ENCODE measurements around the gene FOXA1. TPM values are rescaled to one million over a fixed set of nuclear protein-coding genes. Genes with fewer than 3 reads are reported as not detected.

The FOXA1 gene
- total RNA-seq = not detected
- polyA plus RNA-seq = not detected
- long read RNA-seq, donor 1 = 0 reads
- long read RNA-seq, donor 2 = 0 reads
- long read RNA-seq, donor 3 = 0 reads

GRCh38 chr14:37594971-37595808, at the start of gene FOXA1, which contains the start of gene TTC6:
TSS of gene FOXA1 (minus strand) at chr14:37595249. CDS start at chr14:37594972, 277 bp downstream.
TSS of gene TTC6 (plus strand) at chr14:37595629. CDS start at chr14:37622065, 26,436 bp downstream.
- intact Hi-C loops (cut with DNase I) = loop anchor here in 4 of 10 donors (10.0 kb wide), 2 partner anchors 350 to 930 kb away; partner anchors contain the start of gene PAX9 (in 2 of the 4)
- 1 to 2% (median 2%) methylated on average over 49 to 92 of the region's 92 CpGs for WGBS, 4 donors
- H3K9me3 ChIP-seq = no peaks in the 10 kb centered on the region
- ATAC-seq (peak in 2 of 4 donors; percentile 38 to 43), DNase-seq (no peak)
- TF ChIP-seq POLR2A (IDR thresholded peaks at IDR 0.05) (no peak), CTCF (IDR thresholded peaks at IDR 0.05) (no peak)
- peak within 1 kb of the TSS; percentile 20 to 46 (median 31) for H3K4me3 ChIP-seq
- H3K27me3 ChIP-seq = peaks cover 79 to 98% (median 95%) of the 10 kb centered on the region in 9 donors
- no peak within 1 kb of the TSS for H3K27ac ChIP-seq
- H3K4me1 ChIP-seq = peaks cover 0 to 67% (median 25%) of the 10 kb centered on the region in 12 donors
- no peaks in the 10 kb centered on the region for H3K36me3 ChIP-seq

GRCh38 chr14:37643701-37644100, 48.7 kb upstream of the FOXA1 start:
- intact Hi-C loops (cut with DNase I) = no loop called here
- Histone ChIP-seq H3K9me3 (no peaks in the 10 kb centered on the region), H3K27me3 (no peaks in the 10 kb centered on the region), H3K36me3 (no peaks in the 10 kb centered on the region), H3K4me3 (no peak overlapping the region), H3K4me1 (no peaks in the 10 kb centered on the region), H3K27ac (no peak overlapping the region)
- TF ChIP-seq CTCF (IDR thresholded peaks at IDR 0.05) (no peak), POLR2A (IDR thresholded peaks at IDR 0.05) (no peak)
- WGBS, 4 donors = 67 to 74% (median 69%) methylated on average over 4 of the region's 4 CpGs
- ATAC-seq (no peak), DNase-seq (no peak)

GRCh38 chr14:37642125-37642524, 47.1 kb upstream of the FOXA1 start:
- Histone ChIP-seq H3K4me1 (no peaks in the 10 kb centered on the region), H3K9me3 (no peaks in the 10 kb centered on the region), H3K27ac (no peak overlapping the region), H3K4me3 (no peak overlapping the region), H3K36me3 (no peaks in the 10 kb centered on the region), H3K27me3 (no peaks in the 10 kb centered on the region)
- DNase-seq = no peak
- TF ChIP-seq POLR2A (IDR thresholded peaks at IDR 0.05) (no peak), CTCF (IDR thresholded peaks at IDR 0.05) (no peak)
- intact Hi-C loops (cut with DNase I) = no loop called here
- ATAC-seq = no peak
- WGBS, 4 donors = 72 to 86% (median 82%) methylated on average over 3 of the region's 3 CpGs

GRCh38 chr14:37641117-37641516, 46.1 kb upstream of the FOXA1 start:
- no peak for ATAC-seq
- Histone ChIP-seq H3K4me3 (no peak overlapping the region), H3K27me3 (no peaks in the 10 kb centered on the region), H3K27ac (no peak overlapping the region), H3K9me3 (no peaks in the 10 kb centered on the region), H3K36me3 (no peaks in the 10 kb centered on the region), H3K4me1 (no peaks in the 10 kb centered on the region)
- DNase-seq = no peak
- intact Hi-C loops (cut with DNase I) = no loop called here
- WGBS, 4 donors = 86 to 92% (median 90%) methylated on average over 1 of the region's 1 CpG
- TF ChIP-seq CTCF (IDR thresholded peaks at IDR 0.05) = no peak
- TF ChIP-seq POLR2A (IDR thresholded peaks at IDR 0.05) = no peak

Measured in heart left ventricle (tissue), 16 donors.